ENCODE results near the gene FBN1.

The FBN1 gene

DNA sequence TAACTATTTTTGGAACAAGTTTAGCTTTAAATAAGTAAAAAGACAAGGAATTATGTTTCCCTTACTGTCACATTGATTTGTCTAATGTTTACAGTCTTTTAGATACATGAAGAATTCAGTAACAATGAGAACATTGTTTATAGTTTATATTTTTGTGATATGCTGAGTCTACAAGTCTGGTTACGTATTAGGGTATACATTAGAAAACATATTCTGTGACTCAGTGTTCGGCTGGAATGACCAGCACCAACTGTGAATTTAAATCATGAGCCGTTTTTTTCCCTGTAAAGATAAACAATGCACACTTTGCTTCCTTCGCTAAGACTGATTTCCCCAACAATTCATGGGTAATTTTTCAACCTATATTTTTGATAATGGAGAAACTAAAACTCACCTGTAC is 182.8 kb downstream of the FBN1 start:
- DNase-seq, result no peak

DNA sequence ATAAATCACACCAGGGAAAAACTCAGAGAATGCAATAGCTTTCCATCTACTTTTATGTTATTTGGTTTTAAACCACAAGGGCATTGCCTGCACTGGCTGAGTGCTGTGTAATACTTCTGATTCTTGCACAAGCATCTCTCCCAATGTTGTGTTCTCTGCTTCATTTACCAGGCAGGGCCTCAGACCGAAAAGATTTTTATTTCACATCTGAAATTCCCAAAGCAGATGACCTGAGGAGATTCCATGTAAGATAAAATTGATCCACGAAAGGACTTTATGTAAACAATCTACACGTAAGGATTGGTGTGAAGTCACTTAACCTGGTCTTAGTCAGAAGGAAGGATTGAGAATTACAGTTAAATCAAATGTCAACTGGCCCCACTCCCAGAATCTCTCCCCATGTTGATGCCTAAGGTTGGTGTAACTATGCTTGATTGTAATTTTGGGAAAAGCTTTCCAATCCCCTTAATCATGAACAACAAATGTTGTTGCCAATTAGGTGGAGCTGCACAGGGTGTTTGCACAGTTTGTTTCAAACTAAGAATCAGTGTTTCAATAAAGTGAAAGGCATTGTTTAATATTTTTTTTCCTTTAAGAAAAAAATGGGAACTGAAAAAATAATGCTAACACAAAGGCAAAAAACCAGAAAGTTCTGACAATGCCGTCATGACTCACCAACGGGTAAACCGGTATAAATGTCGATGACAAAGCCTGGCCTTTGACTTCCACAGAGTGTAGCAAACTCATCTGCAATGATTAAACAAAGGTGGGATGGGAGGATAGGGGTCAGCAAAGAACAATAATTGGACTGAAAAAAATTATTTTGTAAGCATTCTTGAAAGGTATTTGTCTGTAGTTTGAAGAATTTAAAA is 185.7 kb downstream of the FBN1 start:
- DNase-seq, result no peak

DNA sequence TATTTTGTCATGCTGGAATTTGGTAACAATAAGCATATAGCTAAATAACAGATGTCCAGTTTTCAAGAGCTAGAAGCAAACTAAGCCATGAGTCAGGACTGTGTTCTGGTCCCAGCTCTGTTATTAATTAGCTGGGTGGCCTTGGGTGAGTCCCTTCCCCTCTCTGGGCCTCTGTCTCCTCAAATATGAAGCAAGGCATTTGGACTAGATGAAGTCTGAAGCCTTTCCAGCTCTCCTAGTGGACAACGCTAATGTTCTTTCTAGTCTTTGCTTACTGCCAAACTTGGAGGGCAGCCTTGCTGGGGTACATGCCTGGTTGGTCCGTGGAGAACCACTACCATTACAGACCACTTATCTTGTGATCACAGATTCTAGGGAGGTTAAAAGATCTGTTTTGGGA is 186.6 kb downstream of the FBN1 start:
- no peak for DNase-seq

GRCh38 chr15:48456134-48456533 is 189.4 kb downstream of the FBN1 start:
- DNase-seq, result no peak

DNA sequence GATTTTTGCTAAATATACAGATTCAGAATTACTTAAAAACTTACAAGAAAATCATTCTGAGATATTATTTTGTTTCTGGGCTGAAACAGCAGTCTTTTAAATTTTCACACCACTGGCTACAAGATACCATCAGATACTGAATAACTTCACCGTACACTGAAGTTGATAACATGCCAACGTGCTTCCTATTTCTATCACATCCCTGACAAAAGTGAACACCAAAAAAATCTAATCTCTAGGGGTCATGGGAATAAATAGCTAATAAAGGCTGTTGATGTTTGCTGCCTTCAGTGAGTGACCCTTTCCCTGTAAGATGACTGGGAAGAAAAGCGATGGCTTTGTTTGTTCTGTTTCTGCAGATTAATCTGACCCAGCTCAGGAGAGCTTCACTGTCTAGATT is 193.8 kb downstream of the FBN1 start:
- no peak for DNase-seq

GRCh38 chr15:48451241-48451640 is 194.3 kb downstream of the FBN1 start:
- DNase-seq, result no peak

GRCh38 chr15:48449734-48450133 is 195.8 kb downstream of the FBN1 start:
- no peak for DNase-seq

GRCh38 chr15:48447657-48448056 is 197.9 kb downstream of the FBN1 start:
- no peak for DNase-seq

DNA sequence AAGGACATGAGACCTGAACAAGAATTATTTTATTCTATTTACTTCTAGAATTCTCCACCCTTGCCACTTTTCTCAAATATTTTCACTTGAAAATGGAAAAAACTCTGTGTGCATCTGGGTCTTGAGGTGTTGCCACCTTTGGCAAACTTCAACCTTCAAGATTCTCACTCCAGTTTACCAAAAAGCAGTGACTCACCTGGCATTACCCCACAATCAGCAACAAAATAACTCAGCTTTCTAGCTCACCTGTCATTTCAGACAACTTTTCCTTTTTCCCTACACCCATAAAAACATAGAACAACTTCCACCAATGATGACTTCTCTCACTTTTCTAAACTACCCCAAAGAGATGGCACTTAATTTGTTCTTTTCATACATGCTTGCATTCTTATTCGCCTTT is 198.5 kb downstream of the FBN1 start:
- no peak for DNase-seq

- DNase-seq, result no peak
Observed at GRCh38 chr15:48442011-48442410, 203.5 kb downstream of the FBN1 start.

GRCh38 chr15:48440084-48440483 is 205.4 kb downstream of the FBN1 start:
- no peak for DNase-seq

GRCh38 chr15:48437178-48437577 is 208.3 kb downstream of the FBN1 start:
- DNase-seq, result no peak

DNA sequence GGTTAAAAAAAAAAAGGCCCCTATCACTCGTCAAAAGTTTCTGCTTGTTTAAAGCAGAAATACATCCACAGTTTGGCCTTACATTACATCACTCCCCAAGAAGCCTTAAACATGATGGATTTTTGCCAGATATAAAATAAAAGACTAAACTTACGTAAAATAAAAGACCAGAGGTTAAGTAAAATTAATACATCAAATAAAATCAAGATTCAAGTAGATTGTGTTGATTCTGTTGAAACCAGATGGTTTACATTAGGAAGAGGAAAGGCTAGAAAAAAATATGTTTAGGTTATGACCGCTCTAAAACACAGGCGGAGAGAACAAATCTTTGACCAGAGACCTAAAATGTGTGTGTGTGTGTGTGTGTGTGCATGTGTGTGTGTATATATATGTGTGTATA is 210.2 kb downstream of the FBN1 start:
- no peak for DNase-seq

GRCh38 chr15:48433226-48433886 is 212.2 kb downstream of the FBN1 start:
- no peak for DNase-seq

DNA sequence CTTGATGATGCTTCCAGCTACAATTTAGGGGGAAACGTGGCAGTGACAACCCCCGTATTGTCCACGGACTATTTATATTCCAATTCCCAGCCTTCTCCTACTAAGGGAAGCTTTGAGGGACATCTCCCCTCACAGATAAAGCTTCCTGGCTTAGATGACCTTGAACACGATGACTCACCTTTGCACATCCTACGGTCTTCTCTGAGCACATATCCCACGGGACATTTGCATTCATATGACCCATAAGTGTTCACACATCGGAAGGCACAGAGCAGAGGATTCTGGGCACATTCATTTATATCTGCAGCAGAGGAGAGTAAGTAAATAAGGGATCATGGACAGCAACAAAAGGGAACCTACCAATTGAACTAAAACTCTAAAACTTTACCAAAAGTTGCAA is 212.8 kb downstream of the FBN1 start:
- no peak for DNase-seq

- no peak for DNase-seq
Observed at GRCh38 chr15:48427960-48428547, 217.5 kb downstream of the FBN1 start.

- DNase-seq, result no peak
Observed at GRCh38 chr15:48427479-48427878, 218.0 kb downstream of the FBN1 start.

DNA sequence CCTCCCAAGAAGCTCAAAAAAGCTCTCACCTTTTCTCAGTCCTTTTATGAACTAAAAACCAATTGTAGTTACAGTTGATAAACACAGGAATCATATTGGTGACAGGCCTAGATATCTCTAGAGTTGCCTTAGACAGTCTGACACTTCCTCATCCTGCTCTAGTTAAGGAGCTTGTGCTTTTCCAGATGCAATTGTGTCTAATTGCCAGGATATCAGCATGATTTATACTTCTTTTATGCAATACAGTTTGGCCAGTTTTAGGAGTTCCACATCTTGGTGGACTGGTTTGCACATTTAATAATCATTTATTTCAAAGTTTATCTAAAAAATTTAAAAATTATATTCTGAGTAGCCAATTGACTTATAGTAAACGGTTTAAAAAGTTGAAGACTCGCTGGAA is 218.6 kb downstream of the FBN1 start:
- DNase-seq, result no peak

DNA sequence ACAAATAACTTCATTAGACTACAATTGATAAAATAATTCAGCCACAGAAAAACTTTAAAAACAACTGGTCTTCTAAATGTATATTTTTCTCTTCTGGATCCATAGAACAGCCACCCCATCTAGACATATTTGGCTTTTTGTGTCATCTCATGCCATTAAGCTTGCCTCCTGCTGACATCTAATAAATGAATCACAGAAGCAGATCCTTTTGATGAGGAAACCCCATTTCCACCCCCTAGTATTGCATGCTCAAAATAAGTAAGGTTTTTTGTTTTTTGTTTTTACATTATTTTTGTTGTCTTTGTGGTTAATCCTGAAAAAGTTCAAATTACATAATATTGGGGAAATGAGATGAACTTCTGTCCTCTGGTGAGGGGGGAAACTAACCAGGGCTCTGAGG is 219.5 kb downstream of the FBN1 start:
- DNase-seq, result no peak

GRCh38 chr15:48425051-48425450 is 220.5 kb downstream of the FBN1 start:
- DNase-seq, result no peak

DNA sequence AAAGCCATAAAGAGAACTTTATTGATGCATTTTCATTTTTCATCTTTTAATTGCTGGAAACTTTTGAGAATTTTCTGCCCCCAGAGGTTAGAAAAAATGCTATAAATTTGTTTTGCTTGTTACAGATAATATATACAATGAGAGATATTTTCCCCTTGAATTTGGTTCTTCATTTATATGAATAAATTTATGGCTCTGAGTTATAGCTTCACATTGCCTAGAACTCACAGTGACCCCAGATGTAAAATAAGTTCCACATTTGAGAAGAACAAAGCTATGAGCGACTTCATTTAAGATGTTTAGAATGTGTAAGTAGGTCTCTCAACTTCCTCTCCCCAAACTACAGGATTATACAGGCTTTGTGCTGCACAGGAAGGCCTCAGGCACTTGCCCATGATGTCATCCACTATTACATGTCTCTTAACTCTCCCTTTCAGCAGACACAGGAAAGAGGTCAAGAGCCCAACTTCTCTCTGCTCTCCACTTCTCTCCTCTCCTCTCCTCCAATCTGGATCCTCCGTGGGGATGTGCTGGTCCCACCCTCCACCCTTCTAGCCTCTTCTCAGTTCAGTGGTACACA is 221.5 kb downstream of the FBN1 start:
- DNase-seq, result no peak

DNA sequence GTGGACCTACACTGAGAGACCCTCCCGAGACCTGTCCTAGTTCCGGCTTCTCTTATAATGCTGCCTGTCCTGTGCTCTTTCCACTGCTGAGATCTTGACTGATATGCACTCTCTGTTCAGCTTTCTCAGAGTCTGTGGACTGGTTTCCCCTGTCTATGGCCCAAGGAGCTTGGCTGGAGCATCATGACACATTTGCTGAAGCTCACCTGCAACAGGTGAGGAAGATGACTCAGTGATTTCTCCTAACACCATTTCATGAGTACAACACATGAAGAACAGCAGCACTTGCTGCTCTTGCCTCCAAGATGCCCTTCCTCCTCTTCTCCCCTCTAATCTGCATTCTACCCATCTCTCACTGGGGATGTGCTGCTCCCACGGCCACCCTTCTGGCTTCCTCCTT is 222.2 kb downstream of the FBN1 start:
- DNase-seq, result no peak

- no peak for DNase-seq
Observed at GRCh38 chr15:48422401-48422800, 223.1 kb downstream of the FBN1 start.

GRCh38 chr15:48421362-48421761 is 224.1 kb downstream of the FBN1 start:
- DNase-seq, result no peak
